ENCODE data around the gene CLTA.
A peak's percentile ranks its signal among the peaks of the same experiment; 100 is the strongest.
"Not testable (repeated sequence)": the region's sequence is repeated elsewhere in the genome, so short reads cannot be mapped to it uniquely, and the experiment has no call there.

The CLTA gene

GRCh38 chr9:36245906-36246305 is 55.2 kb downstream of the CLTA start:
- Mint-ChIP-seq H3K4me3 (no peak overlapping the region), H3K36me3 (peaks cover 24% of the 10 kb centered on the region), H3K27ac (no peak overlapping the region), H3K9me3 (no peaks in the 10 kb centered on the region), H3K27me3 (no peaks in the 10 kb centered on the region), H3K4me1 (no peaks in the 10 kb centered on the region)
- no peak for DNase-seq
- CTCF ChIA-PET, result no interaction called here

- peaks cover 24% of the 10 kb centered on the region for H3K36me3 Mint-ChIP-seq
- no peak for DNase-seq
- H3K4me1 Mint-ChIP-seq, result no peaks in the 10 kb centered on the region
- H3K27ac Mint-ChIP-seq, result no peak overlapping the region
- no peak overlapping the region for H3K4me3 Mint-ChIP-seq
- H3K9me3 Mint-ChIP-seq, result no peaks in the 10 kb centered on the region
- CTCF ChIA-PET, result interaction anchor here (0.6 to 6.8 kb wide), 4 partner anchors 32 to 386 kb away, joined by 3 to 81 read pairs (median 4); no protein-coding TSS in a partner anchor
- no peaks in the 10 kb centered on the region for H3K27me3 Mint-ChIP-seq
These were observed 56.6 kb downstream of the CLTA start for GRCh38 chr9:36247356-36247755.

- not testable (repeated sequence) for H3K4me3 Mint-ChIP-seq, H3K9me3 Mint-ChIP-seq, H3K27ac Mint-ChIP-seq, DNase-seq, H3K4me1 Mint-ChIP-seq, H3K27me3 Mint-ChIP-seq
- H3K36me3 Mint-ChIP-seq, result peaks cover 23% of the 10 kb centered on the region
- CTCF ChIA-PET, result interaction anchor here (0.9 to 6.8 kb wide), 6 partner anchors 33 to 89 kb away, joined by 3 to 81 read pairs (median 4); no protein-coding TSS in a partner anchor
These were observed 57.3 kb downstream of the CLTA start for GRCh38 chr9:36248061-36248460.

GRCh38 chr9:36249189-36249588 is 58.5 kb downstream of the CLTA start:
- Mint-ChIP-seq H3K36me3 (peaks cover 17% of the 10 kb centered on the region), H3K9me3 (no peaks in the 10 kb centered on the region), H3K4me3 (no peak overlapping the region), H3K27ac (no peak overlapping the region), H3K4me1 (no peaks in the 10 kb centered on the region), H3K27me3 (no peaks in the 10 kb centered on the region)
- no peak for DNase-seq
- CTCF ChIA-PET, result interaction anchor here (0.5 to 6.8 kb wide), 7 partner anchors 36 to 162 kb away, joined by 3 to 81 read pairs (median 3); no protein-coding TSS in a partner anchor

GRCh38 chr9:36250079-36250478 is 59.4 kb downstream of the CLTA start:
- CTCF ChIA-PET, result interaction anchor here (1.0 to 6.8 kb wide), 4 partner anchors 69 to 80 kb away, joined by 3 to 81 read pairs (median 6); no protein-coding TSS in a partner anchor

GRCh38 chr9:36251428-36251827 is 60.7 kb downstream of the CLTA start:
- Mint-ChIP-seq H3K4me1 (peaks cover 2% of the 10 kb centered on the region), H3K4me3 (no peak overlapping the region), H3K9me3 (no peaks in the 10 kb centered on the region), H3K27me3 (no peaks in the 10 kb centered on the region), H3K36me3 (peaks cover 10% of the 10 kb centered on the region), H3K27ac (no peak overlapping the region)
- CTCF ChIA-PET, result interaction anchor here (0.6 to 6.8 kb wide), 2 partner anchors 73 to 78 kb away, joined by 3 to 81 read pairs; no protein-coding TSS in a partner anchor
- no peak for DNase-seq

More at GRCh38 chr9:36250079-36250478, 59.4 kb downstream of the CLTA start:
- Mint-ChIP-seq H3K27ac (no peak overlapping the region), H3K9me3 (no peaks in the 10 kb centered on the region), H3K4me3 (no peak overlapping the region), H3K27me3 (no peaks in the 10 kb centered on the region), H3K4me1 (no peaks in the 10 kb centered on the region), H3K36me3 (peaks cover 16% of the 10 kb centered on the region)
- DNase-seq, result no peak

- peak within 1 kb of the TSS; percentile 93 for H3K27ac Mint-ChIP-seq
- DNase-seq, result peak; percentile 99
- CTCF ChIA-PET, result interaction anchor here (1.0 kb wide), 1 partner anchor 10 kb away, joined by 4 read pairs; no protein-coding TSS in a partner anchor
- peaks cover 18% of the 10 kb centered on the region for H3K4me1 Mint-ChIP-seq
- H3K36me3 Mint-ChIP-seq, result no peaks in the 10 kb centered on the region
- no peaks in the 10 kb centered on the region for H3K9me3 Mint-ChIP-seq
- no peaks in the 10 kb centered on the region for H3K27me3 Mint-ChIP-seq
- H3K4me3 Mint-ChIP-seq, result peak within 1 kb of the TSS; percentile 88
These were observed 67.7 kb downstream of the CLTA start, which contains the start of gene GNE for GRCh38 chr9:36258208-36258995. Gene GNE (minus strand): TSS chr9:36258448. CDS start chr9:36249355, 9,093 bp downstream.

- DNase-seq, result no peak
- Mint-ChIP-seq H3K27ac (peak overlapping the region; percentile 93), H3K36me3 (no peaks in the 10 kb centered on the region), H3K4me3 (peak overlapping the region; percentile 88), H3K4me1 (peaks cover 18% of the 10 kb centered on the region), H3K27me3 (no peaks in the 10 kb centered on the region), H3K9me3 (no peaks in the 10 kb centered on the region)
- CTCF ChIA-PET, result interaction anchor here (1.0 to 1.3 kb wide), 2 partner anchors 9 to 70 kb away, joined by 3 to 4 read pairs; no protein-coding TSS in a partner anchor
These were observed 68.3 kb downstream of the CLTA start for GRCh38 chr9:36258996-36259533.

All from activated naive CD4-positive, alpha-beta T cell treated with anti-CD3 and anti-CD28 coated beads, Interleukin-2, amount 10 ng/mL, durations not matched to agents 7 days and 5 days (primary cell).